ENCODE results near the gene MOV10L1. TPM values are rescaled to one million over a fixed set of nuclear protein-coding genes. Genes with fewer than 3 reads are reported as not detected.

The MOV10L1 gene
- total and polyA plus RNA-seq, 9 of the 15 experiments (the other 6 are each of a cell fraction or from before 2014, with no cell fraction given) = 0.06 to 0.43 (median 0.15) TPM

DNA sequence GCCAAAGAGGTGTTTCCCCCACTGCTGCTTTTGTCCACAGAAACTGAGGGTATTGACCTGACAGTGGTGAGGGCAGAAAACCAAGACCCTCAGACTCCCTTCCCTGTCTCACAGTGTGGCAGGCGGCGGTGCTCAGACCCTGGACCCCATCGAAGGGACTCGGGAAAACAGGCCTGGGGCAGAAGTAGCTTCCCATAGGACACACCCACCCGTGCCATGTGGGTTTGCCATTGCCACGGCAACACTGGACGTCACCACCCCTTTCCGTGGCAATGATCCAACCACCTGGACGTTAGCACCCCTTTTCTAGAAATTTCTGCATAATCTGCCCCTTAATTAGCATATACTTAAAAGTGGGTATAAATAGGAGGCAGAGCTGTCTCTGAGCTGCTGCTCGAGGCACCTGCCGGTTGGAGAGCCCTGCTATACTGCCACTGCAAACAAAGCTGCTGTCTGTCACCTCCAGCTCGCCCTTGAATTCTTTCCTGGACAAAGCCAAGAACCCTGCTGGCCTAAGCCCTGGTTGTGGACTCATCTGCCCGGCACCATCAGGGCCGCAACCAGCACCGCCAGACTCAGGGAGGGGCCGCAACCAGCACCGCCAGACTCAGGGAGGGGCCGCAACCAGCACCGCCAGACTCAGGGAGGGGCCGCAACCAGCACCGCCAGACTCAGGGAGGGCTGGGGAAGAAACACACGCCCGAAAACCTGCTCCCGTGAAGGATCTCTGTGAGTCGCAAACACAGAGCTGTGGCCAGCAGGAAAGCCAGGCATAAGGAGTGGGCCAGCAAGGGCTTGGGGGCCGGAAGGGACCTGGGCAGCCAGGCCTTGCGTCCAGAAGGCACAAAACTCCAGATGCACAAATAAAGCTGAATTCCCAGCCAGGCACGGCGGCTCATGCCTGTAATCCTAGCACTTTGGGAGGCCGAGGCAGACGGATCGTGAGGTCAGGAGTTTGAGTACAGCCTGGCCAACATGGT lies 15.0 kb upstream of the MOV10L1 start:
- in situ Hi-C loops (cut with MboI) = no loop called here
- intact Hi-C loops (cut with micrococcal nuclease) = no loop called here

More for the DNA sequence above, 15.0 kb upstream of the MOV10L1 start:
- H2AFZ ChIP-seq (ENCODE audit: low read depth, low read length) = no peak overlapping the region
- no peak overlapping the region for H3K4me3 ChIP-seq
- no peaks in the 10 kb centered on the region for H4K20me1 ChIP-seq (replicated peaks; ENCODE audit: control insufficient read depth, insufficient read depth, low read length)
- no peaks in the 10 kb centered on the region for H3K9me1 ChIP-seq (ENCODE audit: control insufficient read depth, insufficient read depth, low read length)
- H3K4me2 ChIP-seq (ENCODE audit: insufficient read depth, low read length) = no peak overlapping the region
- H3K36me3 ChIP-seq (ENCODE audit: control insufficient read depth, insufficient read depth, low read length) = no peaks in the 10 kb centered on the region
- H3K4me1 ChIP-seq (replicated peaks in 1 of 2; ENCODE audit: control insufficient read depth in 2 of 2, insufficient read depth in 2 of 2, low read length in 2 of 2) = peaks cover 0 to 39% of the 10 kb centered on the region in 2 experiments; a peak in 2 of 5 replicates
- H3K9me3 ChIP-seq (replicated peaks; ENCODE audit: control insufficient read depth, insufficient read depth, low read depth, low read length) = no peaks in the 10 kb centered on the region
- ChIA-PET POLR2A (interaction anchor here (0.6 to 1.8 kb wide), 3 partner anchors 8 to 302 kb away, joined by 3 to 4 read pairs (median 3); no protein-coding TSS in a partner anchor), CTCF (ENCODE audit: low intra/inter-chr PET ratio) (no interaction called here)
- DNase-seq (ENCODE audit: extremely low read depth in 1 of 4, low spot score in 3 of 4) (no peak), FAIRE-seq (no peak), ATAC-seq (no peak)
- H3K27me3 ChIP-seq (ENCODE audit: control insufficient read depth in 2 of 2, insufficient read depth in 2 of 2, low read length in 2 of 2) = no peaks in the 10 kb centered on the region
- TF ChIP-seq SRSF1 (IDR thresholded peaks at IDR 0.05; ENCODE audit: low read depth, low read length) = no peak
- TF ChIP-seq RFX1 (IDR thresholded peaks at IDR 0.05) = peak; percentile 67
- no TSS peak for BruUV-seq (replicated peaks)
- H3K79me2 ChIP-seq (ENCODE audit: control insufficient read depth, insufficient read depth, low read length) = no peaks in the 10 kb centered on the region
- H3K9ac ChIP-seq (ENCODE audit: insufficient read depth in 1 of 2, low read depth in 2 of 2, low read length in 2 of 2) = peak overlapping the region in 1 of 2 experiments; percentile 9; a peak in 2 of 4 replicates
- no peak overlapping the region for H3K27ac ChIP-seq (ENCODE audit: extremely low read depth, low read depth, low read length)
- WGBS (ENCODE audit: insufficient coverage, low coverage, missing lambda C conversion rate) = 55% methylated on average over 19 of the region's 32 CpGs

All from K562 (cell line).